PC-9 (cell line): Measurements from ENCODE around the gene MAST2. TPM values are rescaled to one million over a fixed set of nuclear protein-coding genes. Genes with fewer than 3 reads are reported as not detected.

ENCODE experiments used
- BruUV-seq: library from RNA; stranded (reverse); fragments of 400-500 nt; replicated peaks from 2 replicates; lab custom pipeline; 2021; lab: Mats Ljungman, UMichigan
- CTCF ChIA-PET: fragments of 300-600 bp; sonication (Branson Sonifier 250); formaldehyde crosslinking; loops from one replicate; lab custom pipeline; 2022; ENCODE audit warnings: antibody characterized with exemption; lab: Charles Lee
- POLR2A ChIA-PET: fragments of 300-600 bp; sonication (Branson Sonifier 250); formaldehyde crosslinking; loops from one replicate; lab custom pipeline; 2022; ENCODE audit warnings: antibody characterized with exemption; ENCODE audit not compliant: unreplicated experiment; lab: Charles Lee
- DNase-seq, 2 experiments: peaks; one replicate each; pipeline versions ENCODE4 v3.0.0 to v3.0.0-alpha.2; 2015 to 2022; ENCODE audit warnings: mixed read lengths in 1 of 2
- H2AFZ ChIP-seq: fragments of 200-600 bp; sonication (generic); 2 replicates; pipeline ENCODE4 v1.8.1; 2017; ENCODE audit warnings: antibody characterized with exemption
- H3F3A ChIP-seq: fragments of 200-600 bp; sonication (generic); 2 replicates; pipeline ENCODE4 v1.8.1; 2017; ENCODE audit warnings: antibody characterized with exemption, mild to moderate bottlenecking, low read depth; ENCODE audit not compliant: insufficient read depth
- H3K27ac ChIP-seq: fragments of 200-600 bp; sonication (generic); 2 replicates; pipeline ENCODE4 v1.6.1; 2016; ENCODE audit warnings: mixed run types
- H3K27me3 ChIP-seq: fragments of 200-600 bp; sonication (generic); 2 replicates; pipeline ENCODE4 v1.6.1; 2016; ENCODE audit warnings: low read depth, mixed run types; ENCODE audit not compliant: insufficient read depth
- H3K36me3 ChIP-seq: fragments of 200-600 bp; sonication (generic); 2 replicates; pipeline ENCODE4 v1.6.1; 2016; ENCODE audit warnings: low read depth, mixed run types
- H3K4me1 ChIP-seq: fragments of 200-600 bp; sonication (generic); replicated peaks from 2 replicates; pipeline ENCODE4 v1.6.1; 2016; ENCODE audit warnings: mixed run types; ENCODE audit not compliant: insufficient read depth
- H3K4me2 ChIP-seq: fragments of 200-600 bp; sonication (generic); 2 replicates; pipeline ENCODE4 v1.6.1; 2017; ENCODE audit warnings: mixed run types
- H3K4me3 ChIP-seq: fragments of 200-600 bp; sonication (generic); 2 replicates; pipeline ENCODE4 v1.6.1; 2016; ENCODE audit warnings: mixed run types
- H3K79me2 ChIP-seq: fragments of 200-600 bp; sonication (generic); 2 replicates; pipeline ENCODE4 v1.6.1; 2017; ENCODE audit warnings: low read depth, mixed run types
- H3K9me2 ChIP-seq: fragments of 200-600 bp; sonication (generic); 2 replicates; pipeline ENCODE4 v1.8.1; 2017; ENCODE audit warnings: mild to moderate bottlenecking; ENCODE audit not compliant: insufficient read depth
- H3K9me3 ChIP-seq: fragments of 200-600 bp; sonication (generic); 2 replicates; pipeline ENCODE4 v1.8.1; 2016; ENCODE audit warnings: low read depth; ENCODE audit not compliant: insufficient read depth
- H4K20me1 ChIP-seq: fragments of 200-600 bp; sonication (generic); 2 replicates; pipeline ENCODE4 v1.8.1; 2017; ENCODE audit not compliant: insufficient read depth
- EZH2 ChIP-seq: fragments of 200-600 bp; sonication (generic); IDR thresholded peaks from 2 replicates; pipeline ENCODE4 v1.8.0; 2017; ENCODE audit warnings: antibody characterized with exemption, low read depth
- intact Hi-C: fragments of 100-400 bp; cut with micrococcal nuclease; formaldehyde crosslinking; loops from one replicate; pipeline ENCODE4 v1.10.0; 2022; ENCODE audit not compliant: unreplicated experiment
- total RNA-seq: library from RNA; stranded (reverse); gene quantifications from 2 replicates; pipeline ENCODE4 v1.2.3, GENCODE V29; 2021
- TF ChIP-seq, protein P1 (sequence below): fragments of 200-600 bp; sonication (generic); conservative IDR thresholded peaks from 2 replicates; pipeline ENCODE4 v1.6.1; 2017; ENCODE audit warnings: mixed run types, antibody characterized with exemption, mild to moderate bottlenecking, moderate library complexity

MAST2 gene
- total RNA-seq, 1 experiment from 2014 or later = 58.8 TPM

DNA sequence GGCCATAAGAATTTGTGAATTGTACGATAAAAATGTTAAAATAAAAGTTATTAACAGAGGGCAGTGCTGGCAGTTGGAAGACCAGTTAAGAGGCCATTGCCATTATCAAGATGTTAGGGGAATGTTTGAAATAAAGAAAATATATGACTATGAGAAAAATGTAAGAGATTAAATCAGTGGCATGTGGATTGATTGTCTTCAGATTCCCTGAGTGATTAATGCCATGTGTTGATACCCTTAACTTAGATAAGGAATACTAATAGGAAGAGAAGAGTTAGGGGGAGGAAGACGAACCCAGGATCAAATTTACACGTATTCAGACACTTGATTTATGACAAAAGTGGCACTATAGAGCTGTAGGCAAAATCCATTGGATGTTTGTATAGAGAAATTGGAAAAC lies 173.2 kb downstream of the MAST2 start:
- Histone ChIP-seq H3K36me3 (no peaks in the 10 kb centered on the region), H3K4me1 (peaks cover 18% of the 10 kb centered on the region), H4K20me1 (no peaks in the 10 kb centered on the region), H3K4me2 (no peak overlapping the region), H3K4me3 (no peak overlapping the region), H3K79me2 (no peaks in the 10 kb centered on the region), H3K27me3 (no peaks in the 10 kb centered on the region), H2AFZ (no peak overlapping the region), H3K9me3 (no peaks in the 10 kb centered on the region), H3K27ac (no peak overlapping the region), H3F3A (peaks cover 18% of the 10 kb centered on the region), H3K9me2 (no peaks in the 10 kb centered on the region)
- no peak for DNase-seq
- no TSS peak for BruUV-seq
- TF ChIP-seq, protein P1, sequence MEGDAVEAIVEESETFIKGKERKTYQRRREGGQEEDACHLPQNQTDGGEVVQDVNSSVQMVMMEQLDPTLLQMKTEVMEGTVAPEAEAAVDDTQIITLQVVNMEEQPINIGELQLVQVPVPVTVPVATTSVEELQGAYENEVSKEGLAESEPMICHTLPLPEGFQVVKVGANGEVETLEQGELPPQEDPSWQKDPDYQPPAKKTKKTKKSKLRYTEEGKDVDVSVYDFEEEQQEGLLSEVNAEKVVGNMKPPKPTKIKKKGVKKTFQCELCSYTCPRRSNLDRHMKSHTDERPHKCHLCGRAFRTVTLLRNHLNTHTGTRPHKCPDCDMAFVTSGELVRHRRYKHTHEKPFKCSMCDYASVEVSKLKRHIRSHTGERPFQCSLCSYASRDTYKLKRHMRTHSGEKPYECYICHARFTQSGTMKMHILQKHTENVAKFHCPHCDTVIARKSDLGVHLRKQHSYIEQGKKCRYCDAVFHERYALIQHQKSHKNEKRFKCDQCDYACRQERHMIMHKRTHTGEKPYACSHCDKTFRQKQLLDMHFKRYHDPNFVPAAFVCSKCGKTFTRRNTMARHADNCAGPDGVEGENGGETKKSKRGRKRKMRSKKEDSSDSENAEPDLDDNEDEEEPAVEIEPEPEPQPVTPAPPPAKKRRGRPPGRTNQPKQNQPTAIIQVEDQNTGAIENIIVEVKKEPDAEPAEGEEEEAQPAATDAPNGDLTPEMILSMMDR = no peak
- TF ChIP-seq EZH2 = no peak
- CTCF ChIA-PET = no interaction called here
- intact Hi-C loops = no loop called here
- POLR2A ChIA-PET = no interaction called here

DNA sequence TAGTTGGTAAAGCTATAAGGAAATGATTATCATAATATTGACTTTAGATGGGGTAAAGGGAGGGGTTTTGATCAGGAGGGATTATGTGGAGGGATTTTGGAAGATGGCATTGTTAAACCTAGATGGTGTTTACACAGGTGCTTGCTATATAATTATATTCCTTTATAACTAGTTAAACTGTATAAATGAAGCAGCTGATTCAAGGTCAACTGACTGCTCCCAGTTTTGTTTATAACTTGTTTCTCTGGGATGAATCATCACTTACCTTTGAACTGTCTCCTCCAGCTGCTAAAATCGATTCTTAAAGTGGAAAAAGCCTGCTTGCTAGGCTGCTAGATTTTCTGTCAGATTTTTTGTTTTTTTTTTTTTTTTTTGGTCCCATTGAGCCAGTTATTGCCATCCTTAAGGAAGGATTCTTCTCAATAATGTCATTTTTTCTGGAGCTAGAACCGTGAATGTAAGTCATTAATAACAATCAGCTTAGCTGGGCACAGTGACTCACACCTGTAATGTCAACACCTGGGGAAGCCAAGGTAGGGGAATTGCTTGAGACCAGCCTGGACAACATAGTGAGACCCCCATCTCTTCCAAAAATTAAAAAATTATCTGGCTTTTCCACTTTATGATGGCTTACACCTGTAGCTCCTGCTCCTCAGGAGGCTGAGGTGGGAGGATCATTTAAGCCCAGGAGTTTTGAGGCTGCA lies 175.8 kb downstream of the MAST2 start:
- H3K27ac ChIP-seq = peak overlapping the region; percentile 49
- peaks cover 14% of the 10 kb centered on the region for H3K4me1 ChIP-seq
- CTCF ChIA-PET = interaction anchor here (0.5 kb wide), 1 partner anchor 166 kb away, joined by 3 read pairs; no protein-coding TSS in a partner anchor
- no peak overlapping the region for H3K4me3 ChIP-seq
- H3K9me3 ChIP-seq = no peaks in the 10 kb centered on the region
- peaks cover 18% of the 10 kb centered on the region for H3F3A ChIP-seq
- H3K36me3 ChIP-seq = no peaks in the 10 kb centered on the region
- DNase-seq = peak in 1 of 2 experiments; percentile 67
- H2AFZ ChIP-seq = no peak overlapping the region
- no peak for TF ChIP-seq EZH2
- TF ChIP-seq, protein P1 = no peak
- H3K27me3 ChIP-seq = no peaks in the 10 kb centered on the region
- POLR2A ChIA-PET = interaction anchor here (0.6 kb wide), 1 partner anchor 292 kb away, joined by 4 read pairs; no protein-coding TSS in a partner anchor
- no peaks in the 10 kb centered on the region for H3K9me2 ChIP-seq
- no peaks in the 10 kb centered on the region for H4K20me1 ChIP-seq
- no TSS peak for BruUV-seq
- H3K79me2 ChIP-seq = no peaks in the 10 kb centered on the region
- peak overlapping the region; percentile 24 for H3K4me2 ChIP-seq
- intact Hi-C loops = no loop called here

DNA sequence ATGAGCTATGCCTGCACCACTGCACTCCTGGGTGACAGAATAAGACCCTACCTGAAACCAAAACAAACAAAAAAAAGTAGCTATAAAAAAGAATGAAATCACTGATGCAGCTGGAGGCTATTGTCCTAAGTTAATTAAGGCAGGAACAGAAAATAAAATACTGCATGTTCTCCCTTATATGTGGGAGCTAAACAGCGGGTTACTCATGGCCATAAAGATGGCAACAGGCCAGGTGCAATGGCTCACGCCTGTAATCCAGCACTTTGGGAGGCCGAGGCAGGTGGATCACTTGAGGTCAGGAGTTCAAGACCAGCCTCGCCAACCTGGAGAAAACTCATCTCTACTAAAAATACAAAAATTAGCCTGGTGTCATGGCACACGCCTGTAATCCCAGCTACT lies 176.4 kb downstream of the MAST2 start:
- H2AFZ ChIP-seq = no peak overlapping the region
- H3K79me2 ChIP-seq = no peaks in the 10 kb centered on the region
- ChIA-PET POLR2A (no interaction called here), CTCF (no interaction called here)
- H4K20me1 ChIP-seq = no peaks in the 10 kb centered on the region
- H3K27me3 ChIP-seq = no peaks in the 10 kb centered on the region
- no TSS peak for BruUV-seq
- no peak overlapping the region for H3K27ac ChIP-seq
- DNase-seq = no peak
- peaks cover 14% of the 10 kb centered on the region for H3K4me1 ChIP-seq
- no peaks in the 10 kb centered on the region for H3K9me3 ChIP-seq
- H3K4me3 ChIP-seq = no peak overlapping the region
- no peaks in the 10 kb centered on the region for H3K9me2 ChIP-seq
- no peaks in the 10 kb centered on the region for H3K36me3 ChIP-seq
- intact Hi-C loops = no loop called here
- TF ChIP-seq, protein P1 = no peak
- TF ChIP-seq EZH2 = no peak
- H3K4me2 ChIP-seq = no peak overlapping the region
- peaks cover 18% of the 10 kb centered on the region for H3F3A ChIP-seq
